ENCODE results near the gene ZNF548. TPM values are rescaled to one million over a fixed set of nuclear protein-coding genes. Genes with fewer than 3 reads are reported as not detected.
A peak's percentile ranks its signal among the peaks of the same experiment; 100 is the strongest.

Gene ZNF548
- 14.0 TPM for total RNA-seq (2013)
- polyA plus RNA-seq (10 to 100 TPM in 1 of 3 donors, 1 to 10 TPM in 2; 4.6 to 20.7 (median 6.0) TPM), polyA minus RNA-seq (6.4 and 10.8 TPM in 2 replicates), total RNA-seq (3.6 to 22.3 (median 14.3) reads per million in 11 experiments)

- Histone ChIP-seq H3K4me3 (replicated peaks in 1 of 3; ENCODE audit: low read depth in 2 of 3, low read length in 3 of 3) (peak within 1 kb of the TSS; percentile 68 to 92 (median 82)), H3K9ac (ENCODE audit: insufficient read depth, low read length, poor library complexity, severe bottlenecking) (peak within 1 kb of the TSS; percentile 87), H3K9me3 (replicated peaks in 1 of 2; ENCODE audit: control insufficient read depth in 1 of 2, insufficient read depth in 1 of 2, low read length in 2 of 2) (peaks cover 24 to 27% of the 10 kb centered on the region in 2 donors), H4K20me1 (ENCODE audit: insufficient read depth, low read length) (no peaks in the 10 kb centered on the region), H3K27me3 (ENCODE audit: control insufficient read depth in 2 of 2, insufficient read depth in 2 of 2, low read length in 2 of 2) (no peaks in the 10 kb centered on the region), H3K27ac (ENCODE audit: low read depth in 1 of 2, low read length in 2 of 2) (peak within 1 kb of the TSS; percentile 82 to 90), H2AFZ (ENCODE audit: insufficient read depth, low read depth, low read length, poor library complexity, severe bottlenecking) (peak within 1 kb of the TSS; percentile 86), H3K4me2 (replicated peaks; ENCODE audit: extremely low read depth, low read length, poor library complexity, severe bottlenecking) (peak within 1 kb of the TSS; percentile 73), H3K36me3 (replicated peaks in 1 of 2; ENCODE audit: control insufficient read depth in 1 of 2, insufficient read depth in 2 of 2, low read length in 2 of 2) (peaks cover 10 to 23% of the 10 kb centered on the region in 2 donors), H3K4me1 (ENCODE audit: control insufficient read depth in 1 of 2, insufficient read depth in 2 of 2, low read length in 2 of 2) (peaks cover 13 to 18% of the 10 kb centered on the region in 2 donors), H3K79me2 (ENCODE audit: insufficient read depth, low read length) (peaks cover 34% of the 10 kb centered on the region)
- peak; percentile 98 to 99 (median 98) for DNase-seq
- Mint-ChIP-seq H3K4me1 (peaks cover 13% of the 10 kb centered on the region), H3K9me3 (peaks cover 19 to 67% (median 38%) of the 10 kb centered on the region in 7 donors), H3K36me3 (peaks cover 20 to 26% of the 10 kb centered on the region in 2 donors), H3K27ac (peak within 1 kb of the TSS; percentile 87 to 95 (median 91)), H3K27me3 (ENCODE audit: low read depth in 3 of 3) (peaks cover 0 to 6% (median 2%) of the 10 kb centered on the region in 3 donors), H3K4me3 (peak within 1 kb of the TSS; percentile 91 to 98)
- WGBS (ENCODE audit: insufficient coverage), result 1% methylated on average over 50 of the region's 50 CpGs
- TF ChIP-seq CTCF (IDR thresholded peaks at IDR 0.05), result no peak
- intact Hi-C loops (cut with micrococcal nuclease), result loop anchor here (1.0 to 10.0 kb wide), 5 partner anchors 21 to 245 kb away; partner anchors contain the start of genes ZNF17 (in 2 of the 2), TRAPPC2B (in 1 of the 2), ZNF211 (in 1 of the 2) and ZNF304 (in 1 of the 2)
Observed at GRCh38 chr19:57389730-57390598, at the start of gene ZNF548. ZNF548 (plus strand) TSS chr19:57389854; CDS start chr19:57390100, 246 bp downstream.

GRCh38 chr19:57342582-57342981 lies 47.1 kb upstream of the ZNF548 start:
- intact Hi-C loops (cut with micrococcal nuclease), result no loop called here
- no peak overlapping the region for H2AFZ ChIP-seq (ENCODE audit: insufficient read depth, low read depth, low read length, poor library complexity, severe bottlenecking)
- peaks cover 0 to 3% of the 10 kb centered on the region in 2 donors for H3K9me3 ChIP-seq (replicated peaks in 1 of 2; ENCODE audit: control insufficient read depth in 1 of 2, insufficient read depth in 1 of 2, low read length in 2 of 2)
- H3K4me1 ChIP-seq (ENCODE audit: control insufficient read depth in 1 of 2, insufficient read depth in 2 of 2, low read length in 2 of 2), result no peaks in the 10 kb centered on the region
- Mint-ChIP-seq H3K4me1 (no peaks in the 10 kb centered on the region), H3K27me3 (ENCODE audit: low read depth in 3 of 3) (peaks cover 0 to 18% (median 4%) of the 10 kb centered on the region in 3 donors), H3K27ac (no peak overlapping the region), H3K9me3 (peaks cover 1 to 37% (median 12%) of the 10 kb centered on the region in 7 donors), H3K36me3 (no peaks in the 10 kb centered on the region), H3K4me3 (no peak overlapping the region)
- no peaks in the 10 kb centered on the region for H3K36me3 ChIP-seq (replicated peaks in 1 of 2; ENCODE audit: control insufficient read depth in 1 of 2, insufficient read depth in 2 of 2, low read length in 2 of 2)
- no peak for TF ChIP-seq CTCF (IDR thresholded peaks at IDR 0.05)
- no peak overlapping the region for H3K27ac ChIP-seq (ENCODE audit: low read depth in 1 of 2, low read length in 2 of 2)
- no peak overlapping the region for H3K9ac ChIP-seq (ENCODE audit: insufficient read depth, low read length, poor library complexity, severe bottlenecking)
- no peaks in the 10 kb centered on the region for H3K79me2 ChIP-seq (ENCODE audit: insufficient read depth, low read length)
- WGBS (ENCODE audit: insufficient coverage), result 100% methylated on average over 3 of the region's 6 CpGs
- peaks cover 4 to 10% of the 10 kb centered on the region in 2 donors for H3K27me3 ChIP-seq (ENCODE audit: control insufficient read depth in 2 of 2, insufficient read depth in 2 of 2, low read length in 2 of 2)
- H3K4me3 ChIP-seq (replicated peaks in 1 of 3; ENCODE audit: low read depth in 2 of 3, low read length in 3 of 3), result no peak overlapping the region
- no peak for DNase-seq
- no peak overlapping the region for H3K4me2 ChIP-seq (replicated peaks; ENCODE audit: extremely low read depth, low read length, poor library complexity, severe bottlenecking)
- no peaks in the 10 kb centered on the region for H4K20me1 ChIP-seq (ENCODE audit: insufficient read depth, low read length)

All from CD14-positive monocyte (primary cell).